SK-N-SH (cell line): ENCODE results near the gene IL31.

Source experiments
- FOSL2 ChIP-seq: IDR thresholded peaks from 2 replicates; pipeline ENCODE4 v1.4.0; 2012; ENCODE audit warnings: low read depth, mild to moderate bottlenecking, moderate library complexity, borderline replicate concordance
- POLR2AphosphoS5 ChIP-seq: IDR thresholded peaks from 2 replicates; pipeline ENCODE4 v1.6.1; 2012; ENCODE audit warnings: low read depth, low read length
- YY1 ChIP-seq: IDR thresholded peaks from 2 replicates; pipeline ENCODE4 v1.4.0; 2012; ENCODE audit warnings: low read depth, mild to moderate bottlenecking
- TF ChIP-seq, protein P1 (sequence below): fragments of 200-600 bp; sonication (generic); IDR thresholded peaks from 2 replicates; pipeline ENCODE4 v1.6.1; 2017; ENCODE audit warnings: antibody characterized with exemption, mild to moderate bottlenecking, moderate library complexity
- TF ChIP-seq, protein P2 (sequence below): IDR thresholded peaks from 2 replicates; pipeline ENCODE4; 2012

DNA sequence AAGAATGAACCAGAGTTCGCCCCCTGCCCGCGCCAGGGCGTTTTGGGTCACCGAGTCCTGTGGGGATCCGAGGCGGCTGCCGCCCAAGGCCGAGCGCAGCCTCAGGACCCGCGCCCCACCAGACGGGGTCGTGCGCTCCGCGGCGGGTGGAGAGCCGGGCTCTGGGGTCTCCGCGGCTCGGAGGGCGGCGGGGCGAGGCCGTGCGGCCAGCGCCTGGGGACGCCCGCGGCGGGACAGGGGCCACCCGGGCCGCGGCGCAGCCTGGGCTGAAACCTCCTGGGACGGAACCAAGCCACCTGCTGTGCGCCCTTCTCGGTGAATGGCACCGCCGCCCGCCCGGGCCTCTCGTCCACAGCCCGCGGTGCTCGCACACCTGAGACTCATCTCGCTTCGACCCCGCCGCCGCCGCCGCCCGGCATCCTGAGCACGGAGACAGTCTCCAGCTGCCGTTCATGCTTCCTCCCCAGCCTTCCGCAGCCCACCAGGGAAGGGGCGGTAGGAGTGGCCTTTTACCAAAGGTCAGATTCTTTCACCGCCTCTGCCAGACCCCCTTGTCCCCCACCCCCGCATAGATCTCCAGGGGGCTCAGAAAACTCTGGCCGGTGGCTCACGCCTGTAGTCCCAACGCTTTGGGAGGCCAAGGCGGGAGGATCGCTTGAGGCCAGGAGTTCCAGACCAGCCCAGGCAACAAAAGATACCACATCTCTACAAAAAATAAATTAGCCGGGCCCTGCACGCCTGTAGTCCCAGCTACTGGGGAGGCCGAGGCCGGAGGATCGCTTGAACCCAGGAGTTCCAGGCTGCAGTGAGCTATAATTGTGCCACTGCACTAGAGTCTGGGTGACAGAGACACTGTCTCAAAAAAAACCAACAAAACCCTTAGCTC lies 30.4 kb upstream of the IL31 start:
- TF ChIP-seq FOSL2 (no peak), YY1 (no peak), POLR2AphosphoS5 (no peak)
- TF ChIP-seq, protein P1, sequence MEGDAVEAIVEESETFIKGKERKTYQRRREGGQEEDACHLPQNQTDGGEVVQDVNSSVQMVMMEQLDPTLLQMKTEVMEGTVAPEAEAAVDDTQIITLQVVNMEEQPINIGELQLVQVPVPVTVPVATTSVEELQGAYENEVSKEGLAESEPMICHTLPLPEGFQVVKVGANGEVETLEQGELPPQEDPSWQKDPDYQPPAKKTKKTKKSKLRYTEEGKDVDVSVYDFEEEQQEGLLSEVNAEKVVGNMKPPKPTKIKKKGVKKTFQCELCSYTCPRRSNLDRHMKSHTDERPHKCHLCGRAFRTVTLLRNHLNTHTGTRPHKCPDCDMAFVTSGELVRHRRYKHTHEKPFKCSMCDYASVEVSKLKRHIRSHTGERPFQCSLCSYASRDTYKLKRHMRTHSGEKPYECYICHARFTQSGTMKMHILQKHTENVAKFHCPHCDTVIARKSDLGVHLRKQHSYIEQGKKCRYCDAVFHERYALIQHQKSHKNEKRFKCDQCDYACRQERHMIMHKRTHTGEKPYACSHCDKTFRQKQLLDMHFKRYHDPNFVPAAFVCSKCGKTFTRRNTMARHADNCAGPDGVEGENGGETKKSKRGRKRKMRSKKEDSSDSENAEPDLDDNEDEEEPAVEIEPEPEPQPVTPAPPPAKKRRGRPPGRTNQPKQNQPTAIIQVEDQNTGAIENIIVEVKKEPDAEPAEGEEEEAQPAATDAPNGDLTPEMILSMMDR: no peak
- TF ChIP-seq, protein P2, sequence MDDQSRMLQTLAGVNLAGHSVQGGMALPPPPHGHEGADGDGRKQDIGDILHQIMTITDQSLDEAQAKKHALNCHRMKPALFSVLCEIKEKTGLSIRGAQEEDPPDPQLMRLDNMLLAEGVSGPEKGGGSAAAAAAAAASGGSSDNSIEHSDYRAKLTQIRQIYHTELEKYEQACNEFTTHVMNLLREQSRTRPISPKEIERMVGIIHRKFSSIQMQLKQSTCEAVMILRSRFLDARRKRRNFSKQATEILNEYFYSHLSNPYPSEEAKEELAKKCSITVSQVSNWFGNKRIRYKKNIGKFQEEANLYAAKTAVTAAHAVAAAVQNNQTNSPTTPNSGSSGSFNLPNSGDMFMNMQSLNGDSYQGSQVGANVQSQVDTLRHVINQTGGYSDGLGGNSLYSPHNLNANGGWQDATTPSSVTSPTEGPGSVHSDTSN: no peak
